HepG2 (cell line): ENCODE data around the gene CASKIN1. TPM values are rescaled to one million over a fixed set of nuclear protein-coding genes. Genes with fewer than 3 reads are reported as not detected.

Source experiments
- FOXC1 ChIP-seq: sonication (generic); formaldehyde crosslinking; IDR thresholded peaks from 2 replicates; pipeline ENCODE4 v1.8.0; 2022; ENCODE audit warnings: mild to moderate bottlenecking, missing genetic modification reagents, borderline replicate concordance
- HCFC1 ChIP-seq: fragments of 150-350 bp; IDR thresholded peaks from 2 replicates; pipeline ENCODE4 v1.6.1; 2014; ENCODE audit warnings: low read depth, low read length
- HNRNPK ChIP-seq: fragments of 200-400 bp; formaldehyde crosslinking; IDR thresholded peaks from 2 replicates; pipeline ENCODE4 v1.6.1; 2018; ENCODE audit warnings: low read length, low read depth, moderate library complexity, mild to moderate bottlenecking; ENCODE audit not compliant: poor library complexity, severe bottlenecking
- ISL2 ChIP-seq: sonication (generic); formaldehyde crosslinking; IDR thresholded peaks from 2 replicates; pipeline ENCODE4 v1.5.0; 2020; ENCODE audit warnings: missing genetic modification reagents
- MAZ ChIP-seq, 2 experiments: sonication (generic) in 1 of 2; formaldehyde crosslinking in 1 of 2; IDR thresholded peaks; 2 replicates each; pipeline versions ENCODE4 v1.5.0 to v1.6.1; 2012 to 2020; ENCODE audit warnings: low read depth in 2 of 2, mild to moderate bottlenecking in 2 of 2, borderline replicate concordance in 1 of 2, improper control_type of control experiment in 1 of 2, low read length in 1 of 2, missing genetic modification reagents in 1 of 2, moderate library complexity in 1 of 2
- PITX1 ChIP-seq: sonication (generic); formaldehyde crosslinking; IDR thresholded peaks from 2 replicates; pipeline ENCODE4 v1.5.1; 2020; ENCODE audit warnings: mild to moderate bottlenecking, missing genetic modification reagents
- PLSCR1 ChIP-seq: sonication (generic); formaldehyde crosslinking; IDR thresholded peaks from 2 replicates; pipeline ENCODE4 v1.5.0; 2020; ENCODE audit warnings: missing genetic modification reagents, mild to moderate bottlenecking, borderline replicate concordance
- RAD21 ChIP-seq: fragments of 450-650 bp; formaldehyde crosslinking; IDR thresholded peaks from 2 replicates; pipeline ENCODE4 v1.5.0; 2020; ENCODE audit warnings: mild to moderate bottlenecking
- RERE ChIP-seq: IDR thresholded peaks from 2 replicates; pipeline ENCODE4 v1.6.1; 2016; ENCODE audit warnings: low read depth, missing genetic modification reagents, missing compliant biosample characterization
- TFDP1 ChIP-seq: IDR thresholded peaks from 2 replicates; pipeline ENCODE4 v1.6.1; 2016; ENCODE audit warnings: missing compliant biosample characterization, missing genetic modification reagents, borderline replicate concordance
- TOPORS ChIP-seq: sonication (generic); formaldehyde crosslinking; IDR thresholded peaks from 2 replicates; pipeline ENCODE4 v1.8.0; 2023; ENCODE audit warnings: mild to moderate bottlenecking, missing genetic modification reagents
- ZNF124 ChIP-seq: sonication (generic); formaldehyde crosslinking; IDR thresholded peaks from 2 replicates; pipeline ENCODE4 v1.4.0; 2020; ENCODE audit warnings: missing genetic modification reagents
- ZNF251 ChIP-seq: sonication (generic); formaldehyde crosslinking; IDR thresholded peaks from 2 replicates; pipeline ENCODE4 v1.9.0; 2021; ENCODE audit warnings: mild to moderate bottlenecking, missing genetic modification reagents
- ZNF274 ChIP-seq: sonication (generic); formaldehyde crosslinking; IDR thresholded peaks from 2 replicates; pipeline ENCODE4 v1.5.1; 2020; ENCODE audit warnings: mild to moderate bottlenecking, missing genetic modification reagents
- ZNF512B ChIP-seq: sonication (generic); formaldehyde crosslinking; IDR thresholded peaks from 2 replicates; pipeline ENCODE4 v1.5.1; 2020; ENCODE audit warnings: missing genetic modification reagents, mild to moderate bottlenecking, borderline replicate concordance
- ZNF792 ChIP-seq: IDR thresholded peaks from 2 replicates; pipeline ENCODE4 v1.6.1; 2016
- polyA plus RNA-seq, 8 experiments: library from polyadenylated mRNA; depleted of rRNA in 3 of 8; stranded (reverse) in 7 of 8; unstranded in 1 of 8; fragments of >200 nt; fragmentation: Illumina TruSeq in 4 of 8; extraction: Trizol in 4 of 8; gene quantifications; 2 replicates each; pipeline versions ENCODE4 v1.2.1 to v1.2.3, GENCODE V29; 2011 to 2016; ENCODE audit warnings: low read depth in 4 of 8, missing spikeins in 1 of 8, mixed read lengths in 1 of 8; ENCODE audit not compliant: insufficient read depth in 1 of 8
- total RNA-seq, 5 experiments: library from RNA; depleted of rRNA; stranded (reverse); fragments of >200 nt; fragmentation: Illumina TruSeq; extraction: Trizol; gene quantifications; 2 replicates each; pipeline ENCODE4 v1.2.3, GENCODE V29; 2016; ENCODE audit warnings: low read depth in 1 of 5

CASKIN1 gene
- total and polyA plus RNA-seq, 2 of the 13 experiments (the other 11 are each of a cell fraction or from before 2014, with no cell fraction given): 1.2 to 2.2 TPM

GRCh38 chr16:2223221-2223941, 27.0 kb upstream of the CASKIN1 start, which contains the start of gene E4F1 (continued):
- TF ChIP-seq RAD21 (CRISPR knock-in tag) (no peak), TOPORS (CRISPR knock-in tag) (peak; percentile 59; the same call in 1 of the 2 replicates), ZNF251 (CRISPR knock-in tag) (no peak), FOXC1 (CRISPR knock-in tag) (no peak), TFDP1 (peak; percentile 79; the same call in 1 of the 2 replicates), ISL2 (CRISPR knock-in tag) (no peak; the same call in 1 of the 2 replicates), RERE (CRISPR knock-in tag) (0 out of 2 replicates have a peak, but pooled peaks have one; percentile 24), PITX1 (peak; percentile 90), ZNF792 (peak; percentile 88), ZNF512B (CRISPR knock-in tag) (no peak), PLSCR1 (CRISPR knock-in tag) (no peak), HCFC1 (peak; percentile 63), HNRNPK (peak; percentile 63), MAZ (IDR thresholded peaks at IDR 0.05; ENCODE audit: borderline replicate concordance, low read depth, low read length) (peak; percentile 54; the same call in 1 of the 2 replicates), MAZ (CRISPR knock-in tag; IDR thresholded peaks at IDR 0.05; ENCODE audit: low read depth) (peak; percentile 96), ZNF124 (peak; percentile 25; the same call in 1 of the 2 replicates), ZNF274 (no peak; the same call in 1 of the 2 replicates)
